Stimulated activated CD8-positive, alpha-beta memory T cell treated with anti-CD3 and anti-CD28 coated beads, Interleukin-7, amount 100 ng/mL, for 48 hours (primary cell): ENCODE results near the gene AKR1C8.
"Not testable (repeated sequence)": the region's sequence is repeated elsewhere in the genome, so short reads cannot be mapped to it uniquely, and the experiment has no call there.

ENCODE experiments used
- DNase-seq, 2 donors: peaks; one replicate each; pipeline ENCODE4 v3.0.0-alpha.2; 2020; ENCODE audit warnings: low read depth in 1 of 2; ENCODE audit errors: extremely low read depth in 1 of 2

The AKR1C8 gene

GRCh38 chr10:5168897-5169420 lies 16.0 kb downstream of the AKR1C8 start:
- peak in 1 of 2 donors; percentile 39 for DNase-seq

- no peak for DNase-seq
Measured at GRCh38 chr10:5165738-5166137, 19.2 kb downstream of the AKR1C8 start.

GRCh38 chr10:5163487-5163886 lies 21.5 kb downstream of the AKR1C8 start:
- DNase-seq, result no peak

- no peak for DNase-seq
Measured at GRCh38 chr10:5159126-5159525, 25.8 kb downstream of the AKR1C8 start.

- DNase-seq, result no peak
Measured at GRCh38 chr10:5157501-5157900, 27.4 kb downstream of the AKR1C8 start.

GRCh38 chr10:5155951-5156350 lies 29.0 kb downstream of the AKR1C8 start:
- DNase-seq, result no peak

GRCh38 chr10:5151076-5151475 lies 33.9 kb downstream of the AKR1C8 start:
- DNase-seq, result no peak

- DNase-seq, result no peak
Measured at GRCh38 chr10:5148678-5149032, 36.3 kb downstream of the AKR1C8 start.

GRCh38 chr10:5147981-5148677 lies 36.8 kb downstream of the AKR1C8 start:
- no peak for DNase-seq

- no peak for DNase-seq
Measured at GRCh38 chr10:5147255-5147980, 37.5 kb downstream of the AKR1C8 start.

- DNase-seq, result no peak
Measured at GRCh38 chr10:5146920-5147254, 38.1 kb downstream of the AKR1C8 start.

- no peak for DNase-seq
Measured at GRCh38 chr10:5143137-5143536, 41.8 kb downstream of the AKR1C8 start.

GRCh38 chr10:5142199-5142598 lies 42.8 kb downstream of the AKR1C8 start:
- DNase-seq, result no peak

GRCh38 chr10:5137699-5138098 lies 47.3 kb downstream of the AKR1C8 start:
- not testable (repeated sequence) for DNase-seq

GRCh38 chr10:5136468-5137087 lies 48.4 kb downstream of the AKR1C8 start:
- DNase-seq, result no peak

GRCh38 chr10:5135581-5135980 lies 49.4 kb downstream of the AKR1C8 start:
- no peak for DNase-seq

GRCh38 chr10:5125315-5126044 lies 59.5 kb downstream of the AKR1C8 start:
- no peak for DNase-seq

GRCh38 chr10:5123886-5124285 lies 61.1 kb downstream of the AKR1C8 start:
- DNase-seq, result no peak

- not testable (repeated sequence) for DNase-seq
Measured at GRCh38 chr10:5119997-5120396, 65.0 kb downstream of the AKR1C8 start.

GRCh38 chr10:5117026-5117425 lies 67.9 kb downstream of the AKR1C8 start:
- no peak for DNase-seq

- DNase-seq, result no peak
Measured at GRCh38 chr10:5116621-5117020, 68.3 kb downstream of the AKR1C8 start.
